Measurements from ENCODE around the gene CASP8AP2. TPM values are rescaled to one million over a fixed set of nuclear protein-coding genes. Genes with fewer than 3 reads are reported as not detected.

The CASP8AP2 gene
- polyA plus RNA-seq, 1 donor from 2014 or later, result 16.8 TPM

GRCh38 chr6:89799096-89799495, 30.6 kb upstream of the CASP8AP2 start:
- H3K4me2 ChIP-seq (ENCODE audit: low read length), result no peak overlapping the region
- H2AFZ ChIP-seq (ENCODE audit: low read depth, low read length), result no peak overlapping the region
- H3K9me3 ChIP-seq (ENCODE audit: low read length), result no peaks in the 10 kb centered on the region
- H3K79me2 ChIP-seq (replicated peaks; ENCODE audit: insufficient read depth, low read length), result no peaks in the 10 kb centered on the region
- H3K27me3 ChIP-seq (ENCODE audit: insufficient read depth, low read depth, low read length), result no peaks in the 10 kb centered on the region
- no peak overlapping the region for H3K9ac ChIP-seq (ENCODE audit: low read length)
- no peaks in the 10 kb centered on the region for H3F3A ChIP-seq (ENCODE audit: insufficient read depth, low read length, poor library complexity, severe bottlenecking)
- no peaks in the 10 kb centered on the region for H4K20me1 ChIP-seq (ENCODE audit: insufficient read depth)
- H3K4me3 ChIP-seq (ENCODE audit: low read length), result no peak overlapping the region
- no peak overlapping the region for H3K27ac ChIP-seq (ENCODE audit: low read length)
- no peaks in the 10 kb centered on the region for H3K9me2 ChIP-seq (ENCODE audit: insufficient read depth, low read length)
- H3K36me3 ChIP-seq (ENCODE audit: insufficient read depth, low read length), result no peaks in the 10 kb centered on the region
- TF ChIP-seq SMC3 (conservative IDR thresholded peaks at IDR 0.05; ENCODE audit: poor library complexity) (no peak), RAD21 (conservative IDR thresholded peaks at IDR 0.05) (no peak), POLR2AphosphoS5 (IDR thresholded peaks at IDR 0.05) (no peak)
- TF ChIP-seq, protein P1, sequence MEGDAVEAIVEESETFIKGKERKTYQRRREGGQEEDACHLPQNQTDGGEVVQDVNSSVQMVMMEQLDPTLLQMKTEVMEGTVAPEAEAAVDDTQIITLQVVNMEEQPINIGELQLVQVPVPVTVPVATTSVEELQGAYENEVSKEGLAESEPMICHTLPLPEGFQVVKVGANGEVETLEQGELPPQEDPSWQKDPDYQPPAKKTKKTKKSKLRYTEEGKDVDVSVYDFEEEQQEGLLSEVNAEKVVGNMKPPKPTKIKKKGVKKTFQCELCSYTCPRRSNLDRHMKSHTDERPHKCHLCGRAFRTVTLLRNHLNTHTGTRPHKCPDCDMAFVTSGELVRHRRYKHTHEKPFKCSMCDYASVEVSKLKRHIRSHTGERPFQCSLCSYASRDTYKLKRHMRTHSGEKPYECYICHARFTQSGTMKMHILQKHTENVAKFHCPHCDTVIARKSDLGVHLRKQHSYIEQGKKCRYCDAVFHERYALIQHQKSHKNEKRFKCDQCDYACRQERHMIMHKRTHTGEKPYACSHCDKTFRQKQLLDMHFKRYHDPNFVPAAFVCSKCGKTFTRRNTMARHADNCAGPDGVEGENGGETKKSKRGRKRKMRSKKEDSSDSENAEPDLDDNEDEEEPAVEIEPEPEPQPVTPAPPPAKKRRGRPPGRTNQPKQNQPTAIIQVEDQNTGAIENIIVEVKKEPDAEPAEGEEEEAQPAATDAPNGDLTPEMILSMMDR (IDR thresholded peaks at IDR 0.05; ENCODE audit: poor library complexity, severe bottlenecking), result no peak

DNA sequence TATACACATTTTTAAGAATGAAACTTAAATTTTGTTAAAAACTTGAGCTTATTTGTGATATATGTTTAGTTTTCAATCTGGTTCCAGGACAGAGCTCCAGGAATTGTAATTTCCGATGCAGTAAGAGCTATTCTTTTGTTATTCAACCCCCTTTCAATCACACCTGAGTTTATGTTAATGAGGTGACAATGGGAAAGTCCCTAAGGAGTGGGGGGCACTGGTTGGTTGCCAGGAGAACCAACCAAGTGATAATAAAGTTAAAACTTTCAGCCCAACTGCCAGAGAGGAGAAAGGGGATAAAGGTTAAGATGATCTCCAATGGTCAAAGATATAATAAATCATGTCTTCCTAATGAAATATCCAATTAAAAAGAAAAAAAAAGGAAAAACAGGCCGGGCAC, 29.9 kb upstream of the CASP8AP2 start:
- Histone ChIP-seq H3K4me3 (ENCODE audit: low read length) (no peak overlapping the region), H3K27ac (ENCODE audit: low read length) (no peak overlapping the region), H3K79me2 (replicated peaks; ENCODE audit: insufficient read depth, low read length) (no peaks in the 10 kb centered on the region), H3K9ac (ENCODE audit: low read length) (no peak overlapping the region), H3K27me3 (ENCODE audit: insufficient read depth, low read depth, low read length) (no peaks in the 10 kb centered on the region), H2AFZ (ENCODE audit: low read depth, low read length) (no peak overlapping the region), H3K36me3 (ENCODE audit: insufficient read depth, low read length) (no peaks in the 10 kb centered on the region), H3K4me2 (ENCODE audit: low read length) (no peak overlapping the region), H3F3A (ENCODE audit: insufficient read depth, low read length, poor library complexity, severe bottlenecking) (no peaks in the 10 kb centered on the region), H3K9me3 (ENCODE audit: low read length) (no peaks in the 10 kb centered on the region), H3K9me2 (ENCODE audit: insufficient read depth, low read length) (no peaks in the 10 kb centered on the region), H4K20me1 (ENCODE audit: insufficient read depth) (no peaks in the 10 kb centered on the region)
- TF ChIP-seq REST (IDR thresholded peaks at IDR 0.05; ENCODE audit: borderline replicate concordance) (no peak), SMC3 (conservative IDR thresholded peaks at IDR 0.05; ENCODE audit: poor library complexity) (no peak), TAF1 (IDR thresholded peaks at IDR 0.05; ENCODE audit: low read depth) (no peak), EZH2 (IDR thresholded peaks at IDR 0.05; ENCODE audit: borderline replicate concordance, insufficient read depth, low read length, poor library complexity, severe bottlenecking) (no peak), POLR2AphosphoS5 (IDR thresholded peaks at IDR 0.05) (no peak), RAD21 (conservative IDR thresholded peaks at IDR 0.05) (no peak), EP300 (conservative IDR thresholded peaks at IDR 0.05; ENCODE audit: poor library complexity, severe bottlenecking) (no peak), MXI1 (conservative IDR thresholded peaks at IDR 0.05; ENCODE audit: poor library complexity, severe bottlenecking) (no peak)
- TF ChIP-seq, protein P1 (IDR thresholded peaks at IDR 0.05; ENCODE audit: poor library complexity, severe bottlenecking), result no peak
